Fibroblast of lung (primary cell): Measurements from ENCODE around the gene NUDC. TPM values are rescaled to one million over a fixed set of nuclear protein-coding genes. Genes with fewer than 3 reads are reported as not detected.

Experiments
- DNase-seq, 2 donors: peaks; one replicate each; pipeline versions ENCODE4 v3.0.0 to v3.0.0-alpha.2; 2010; ENCODE audit warnings: low read depth in 2 of 2
- H2AFZ ChIP-seq: 2 replicates; pipeline ENCODE4 v1.5.1; 2012; ENCODE audit warnings: low read length, control low read depth, inconsistent platforms
- H3K27ac ChIP-seq: 2 replicates; pipeline ENCODE4 v1.5.1; 2011; ENCODE audit warnings: low read length, control low read depth; ENCODE audit not compliant: insufficient read depth
- H3K27me3 ChIP-seq: 2 replicates; pipeline ENCODE4 v1.5.1; 2011; ENCODE audit warnings: mild to moderate bottlenecking, low read length; ENCODE audit not compliant: control insufficient read depth, insufficient read depth
- H3K36me3 ChIP-seq: 2 replicates; pipeline ENCODE4 v1.5.1; 2011; ENCODE audit warnings: low read length; ENCODE audit not compliant: control insufficient read depth, insufficient read depth
- H3K4me1 ChIP-seq: 2 replicates; pipeline ENCODE4 v1.5.1; 2011; ENCODE audit warnings: low read length; ENCODE audit not compliant: control insufficient read depth, insufficient read depth; ENCODE audit errors: extremely low read depth
- H3K4me2 ChIP-seq: 2 replicates; pipeline ENCODE4 v1.5.1; 2011; ENCODE audit warnings: low read length, control low read depth; ENCODE audit not compliant: insufficient read depth; ENCODE audit errors: extremely low read depth
- H3K4me3 ChIP-seq, 4 experiments: fragments of 200-600 bp in 1 of 4; sonication (generic) in 1 of 4; replicated peaks in 1 of 4; 2 replicates each; pipeline ENCODE4 v1.5.1; 2011 to 2016; ENCODE audit warnings: low read length in 4 of 4, low read depth in 3 of 4, mild to moderate bottlenecking in 3 of 4, control low read depth in 2 of 4, inconsistent platforms in 1 of 4, mixed read lengths in 1 of 4; ENCODE audit not compliant: insufficient read depth in 1 of 4; ENCODE audit errors: control extremely low read depth in 1 of 4
- H3K79me2 ChIP-seq: 2 replicates; pipeline ENCODE4 v1.5.1; 2012; ENCODE audit warnings: mild to moderate bottlenecking, low read length, inconsistent platforms; ENCODE audit not compliant: control insufficient read depth, insufficient read depth
- H3K9ac ChIP-seq: 2 replicates; pipeline ENCODE4 v1.5.1; 2011; ENCODE audit warnings: mild to moderate bottlenecking, low read length, control low read depth; ENCODE audit not compliant: insufficient read depth
- H3K9me3 ChIP-seq: 2 replicates; pipeline ENCODE4 v1.5.1; 2012; ENCODE audit warnings: low read depth, low read length; ENCODE audit not compliant: control insufficient read depth, insufficient read depth
- H4K20me1 ChIP-seq: 2 replicates; pipeline ENCODE4 v1.5.1; 2011; ENCODE audit warnings: low read length; ENCODE audit not compliant: control insufficient read depth, insufficient read depth; ENCODE audit errors: extremely low read depth
- EZH2 ChIP-seq: IDR thresholded peaks from 2 replicates; pipeline ENCODE4 v1.5.1; 2012; ENCODE audit warnings: low read length, control low read depth, mild to moderate bottlenecking; ENCODE audit errors: missing control alignments
- polyA plus RNA-seq, 2 donors: library from polyadenylated mRNA; depleted of rRNA in 1 of 2; stranded (reverse) in 1 of 2; unstranded in 1 of 2; fragments of >200 nt; gene quantifications; 2 replicates each; pipeline ENCODE4 v1.2.1, GENCODE V29; 2011 to 2012; ENCODE audit warnings: missing spikeins in 1 of 2
- total RNA-seq: library from RNA; depleted of rRNA; stranded (reverse); fragments of >200 nt; gene quantifications from 2 replicates; pipeline ENCODE4 v1.2.1, GENCODE V29; 2014
- TF ChIP-seq, protein P1 (sequence below), 2 donors: IDR thresholded peaks in 1 of 2; conservative IDR thresholded peaks in 1 of 2; 1 replicate in 1 of 2; 2 replicates in 1 of 2; pipeline ENCODE4 v1.5.1; 2011 to 2012; ENCODE audit warnings: low read length in 2 of 2, control low read depth in 1 of 2, inconsistent platforms in 1 of 2, low read depth in 1 of 2, mild to moderate bottlenecking in 1 of 2

NUDC gene
- total and polyA plus RNA-seq, 2 donors (not counting 1 experiment from before 2014, with no cell fraction given): 21.5 to 41.5 TPM

- Histone ChIP-seq H3K4me2 (no peak overlapping the region), H3K4me3 (no peak overlapping the region), H3K27me3 (peaks cover 4% of the 10 kb centered on the region), H3K9ac (no peak overlapping the region), H2AFZ (no peak overlapping the region), H3K79me2 (no peaks in the 10 kb centered on the region), H3K4me1 (no peaks in the 10 kb centered on the region), H3K9me3 (no peaks in the 10 kb centered on the region), H3K36me3 (no peaks in the 10 kb centered on the region), H4K20me1 (no peaks in the 10 kb centered on the region), H3K27ac (no peak overlapping the region)
- TF ChIP-seq EZH2: no peak
- TF ChIP-seq, protein P1, sequence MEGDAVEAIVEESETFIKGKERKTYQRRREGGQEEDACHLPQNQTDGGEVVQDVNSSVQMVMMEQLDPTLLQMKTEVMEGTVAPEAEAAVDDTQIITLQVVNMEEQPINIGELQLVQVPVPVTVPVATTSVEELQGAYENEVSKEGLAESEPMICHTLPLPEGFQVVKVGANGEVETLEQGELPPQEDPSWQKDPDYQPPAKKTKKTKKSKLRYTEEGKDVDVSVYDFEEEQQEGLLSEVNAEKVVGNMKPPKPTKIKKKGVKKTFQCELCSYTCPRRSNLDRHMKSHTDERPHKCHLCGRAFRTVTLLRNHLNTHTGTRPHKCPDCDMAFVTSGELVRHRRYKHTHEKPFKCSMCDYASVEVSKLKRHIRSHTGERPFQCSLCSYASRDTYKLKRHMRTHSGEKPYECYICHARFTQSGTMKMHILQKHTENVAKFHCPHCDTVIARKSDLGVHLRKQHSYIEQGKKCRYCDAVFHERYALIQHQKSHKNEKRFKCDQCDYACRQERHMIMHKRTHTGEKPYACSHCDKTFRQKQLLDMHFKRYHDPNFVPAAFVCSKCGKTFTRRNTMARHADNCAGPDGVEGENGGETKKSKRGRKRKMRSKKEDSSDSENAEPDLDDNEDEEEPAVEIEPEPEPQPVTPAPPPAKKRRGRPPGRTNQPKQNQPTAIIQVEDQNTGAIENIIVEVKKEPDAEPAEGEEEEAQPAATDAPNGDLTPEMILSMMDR (conservative IDR thresholded peaks at IDR 0.05 in 1 of 2, IDR thresholded peaks at IDR 0.05 in 1 of 2; ENCODE audit: low read depth in 1 of 2, low read length in 2 of 2): no peak
- DNase-seq: no peak
These were observed 57.4 kb downstream of the NUDC start for GRCh38 chr1:26978901-26979300.

GRCh38 chr1:26981146-26981846, 59.8 kb downstream of the NUDC start:
- H3K9ac ChIP-seq: no peak overlapping the region
- TF ChIP-seq, protein P1 (conservative IDR thresholded peaks at IDR 0.05 in 1 of 2, IDR thresholded peaks at IDR 0.05 in 1 of 2; ENCODE audit: low read depth in 1 of 2, low read length in 2 of 2): no peak
- no peak for TF ChIP-seq EZH2
- no peak for DNase-seq
- H3K9me3 ChIP-seq: no peaks in the 10 kb centered on the region
- no peak overlapping the region for H2AFZ ChIP-seq
- H3K36me3 ChIP-seq: no peaks in the 10 kb centered on the region
- H3K27me3 ChIP-seq: peaks cover 4% of the 10 kb centered on the region
- H3K4me2 ChIP-seq: no peak overlapping the region
- no peaks in the 10 kb centered on the region for H3K4me1 ChIP-seq
- no peak overlapping the region for H3K4me3 ChIP-seq
- no peak overlapping the region for H3K27ac ChIP-seq
- H4K20me1 ChIP-seq: no peaks in the 10 kb centered on the region
- H3K79me2 ChIP-seq: no peaks in the 10 kb centered on the region

DNA sequence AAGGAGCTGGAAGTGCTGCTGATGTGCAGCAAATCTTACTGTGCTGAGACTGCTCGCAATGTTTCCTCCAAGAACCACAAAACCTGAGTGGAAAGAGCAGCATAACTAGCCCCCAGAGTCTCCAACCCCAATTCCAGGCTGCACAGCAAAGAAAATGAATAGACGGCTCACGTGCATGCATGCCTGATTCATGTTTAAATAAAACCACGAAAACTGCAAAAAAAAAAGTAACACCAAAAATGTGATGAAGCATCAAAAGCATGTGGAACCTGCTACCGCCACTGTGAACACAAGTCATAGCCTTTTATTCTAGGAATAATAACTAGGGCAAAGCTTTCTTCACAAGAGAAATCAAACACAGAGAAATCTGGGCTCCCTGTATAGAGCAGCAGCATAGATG, 62.3 kb downstream of the NUDC start:
- Histone ChIP-seq H2AFZ (no peak overlapping the region), H3K36me3 (no peaks in the 10 kb centered on the region), H3K79me2 (no peaks in the 10 kb centered on the region), H4K20me1 (no peaks in the 10 kb centered on the region), H3K4me2 (no peak overlapping the region), H3K4me1 (no peaks in the 10 kb centered on the region), H3K4me3 (no peak overlapping the region), H3K27ac (no peak overlapping the region), H3K27me3 (peaks cover 4% of the 10 kb centered on the region), H3K9ac (no peak overlapping the region), H3K9me3 (no peaks in the 10 kb centered on the region)
- no peak for TF ChIP-seq EZH2
- TF ChIP-seq, protein P1 (conservative IDR thresholded peaks at IDR 0.05 in 1 of 2, IDR thresholded peaks at IDR 0.05 in 1 of 2; ENCODE audit: low read depth in 1 of 2, low read length in 2 of 2): no peak
- no peak for DNase-seq
